ENCODE data around the gene AMBRA1. TPM values are rescaled to one million over a fixed set of nuclear protein-coding genes. Genes with fewer than 3 reads are reported as not detected.

Gene AMBRA1
- total and polyA plus RNA-seq, 8 donors = 6.8 to 18.7 (median 11.1) TPM

DNA sequence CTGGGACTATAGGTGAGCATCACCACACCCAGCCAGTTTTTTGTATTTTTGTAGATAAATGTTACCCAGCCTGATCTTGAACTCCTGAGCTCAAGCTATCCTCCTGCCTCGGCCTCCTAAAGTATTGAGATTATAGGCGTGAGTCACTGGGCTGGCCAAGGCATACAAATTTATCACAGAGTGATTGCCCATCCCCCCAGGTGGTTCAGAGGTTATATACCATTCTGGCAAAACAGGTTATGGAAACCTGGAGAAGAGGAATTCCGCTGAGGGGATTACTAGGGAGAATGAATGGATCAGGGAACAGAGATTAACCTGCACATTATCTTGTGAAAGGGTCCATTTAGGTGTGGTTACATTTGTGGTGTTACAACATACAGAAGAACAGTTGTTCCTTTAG, 31.6 kb upstream of the AMBRA1 start:
- no peaks in the 10 kb centered on the region for H3K9me3 ChIP-seq
- no peaks in the 10 kb centered on the region for H3K27me3 ChIP-seq
- TF ChIP-seq, protein P1, sequence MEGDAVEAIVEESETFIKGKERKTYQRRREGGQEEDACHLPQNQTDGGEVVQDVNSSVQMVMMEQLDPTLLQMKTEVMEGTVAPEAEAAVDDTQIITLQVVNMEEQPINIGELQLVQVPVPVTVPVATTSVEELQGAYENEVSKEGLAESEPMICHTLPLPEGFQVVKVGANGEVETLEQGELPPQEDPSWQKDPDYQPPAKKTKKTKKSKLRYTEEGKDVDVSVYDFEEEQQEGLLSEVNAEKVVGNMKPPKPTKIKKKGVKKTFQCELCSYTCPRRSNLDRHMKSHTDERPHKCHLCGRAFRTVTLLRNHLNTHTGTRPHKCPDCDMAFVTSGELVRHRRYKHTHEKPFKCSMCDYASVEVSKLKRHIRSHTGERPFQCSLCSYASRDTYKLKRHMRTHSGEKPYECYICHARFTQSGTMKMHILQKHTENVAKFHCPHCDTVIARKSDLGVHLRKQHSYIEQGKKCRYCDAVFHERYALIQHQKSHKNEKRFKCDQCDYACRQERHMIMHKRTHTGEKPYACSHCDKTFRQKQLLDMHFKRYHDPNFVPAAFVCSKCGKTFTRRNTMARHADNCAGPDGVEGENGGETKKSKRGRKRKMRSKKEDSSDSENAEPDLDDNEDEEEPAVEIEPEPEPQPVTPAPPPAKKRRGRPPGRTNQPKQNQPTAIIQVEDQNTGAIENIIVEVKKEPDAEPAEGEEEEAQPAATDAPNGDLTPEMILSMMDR (IDR thresholded peaks at IDR 0.05) = no peak
- intact Hi-C loops (cut with DNase I) = no loop called here
- DNase-seq = no peak
- H3K4me1 ChIP-seq = no peaks in the 10 kb centered on the region
- no peak for ATAC-seq
- H3K27ac ChIP-seq = no peak overlapping the region
- peaks cover 0 to 19% (median 0%) of the 10 kb centered on the region in 3 donors for H3K36me3 ChIP-seq
- 56 to 65% methylated on average over 3 of the region's 3 CpGs for WGBS, 2 donors
- H3K4me3 ChIP-seq = no peak overlapping the region
- no peak for FAIRE-seq

DNA sequence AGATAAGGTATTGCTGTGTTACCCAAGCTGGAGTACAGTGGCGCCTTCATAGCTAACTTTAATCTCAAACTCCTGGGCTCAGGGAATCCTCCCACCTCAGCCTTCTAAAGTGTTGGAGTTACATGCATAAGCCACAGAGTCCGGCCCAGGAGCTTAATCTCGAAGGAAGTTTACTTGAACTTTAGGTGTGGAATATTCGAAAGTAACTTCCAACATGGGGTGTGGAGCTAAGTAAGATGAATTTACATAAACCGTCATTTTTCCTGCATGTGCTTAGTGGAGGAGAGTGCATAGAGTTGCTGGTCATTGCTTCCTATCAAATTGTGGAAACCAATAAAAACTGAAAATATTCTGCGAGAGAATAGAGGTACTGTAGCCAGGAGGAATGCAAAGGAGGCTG, 25.0 kb upstream of the AMBRA1 start:
- DNase-seq = no peak
- no peaks in the 10 kb centered on the region for H3K9me3 ChIP-seq

DNA sequence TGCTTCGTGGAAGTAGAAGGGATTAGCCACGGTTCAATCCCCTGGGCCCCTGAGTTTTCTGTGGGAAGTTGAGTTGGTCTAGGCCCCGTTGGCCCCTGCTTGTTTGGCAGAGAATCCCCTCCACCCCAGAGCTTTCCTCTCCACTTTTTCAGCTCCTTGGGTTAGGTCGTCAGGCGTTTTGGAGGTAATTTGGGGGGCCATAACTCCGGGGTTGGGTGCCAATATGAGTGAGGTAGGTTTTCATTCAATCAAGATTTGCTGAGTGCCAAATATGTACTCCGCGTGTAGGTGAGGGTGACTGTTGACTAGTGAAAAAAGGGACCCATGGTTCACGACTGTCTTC, 24.1 kb upstream of the AMBRA1 start:
- H3K4me3 ChIP-seq = peak overlapping the region; percentile 83 to 99 (median 97)
- TF ChIP-seq, protein P1 (IDR thresholded peaks at IDR 0.05) = no peak
- H3K36me3 ChIP-seq = peaks cover 0 to 10% (median 0%) of the 10 kb centered on the region in 3 donors
- 1% methylated on average over 9 of the region's 9 CpGs for WGBS, 2 donors
- FAIRE-seq (no peak), DNase-seq (no peak), ATAC-seq (no peak)
- H3K27ac ChIP-seq = peak overlapping the region; percentile 89 to 98 (median 94)
- intact Hi-C loops (cut with DNase I) = loop anchor here in 1 of 3 donors (5.0 kb wide), 1 partner anchor 131 kb away; no protein-coding TSS in a partner anchor
- no peaks in the 10 kb centered on the region for H3K27me3 ChIP-seq
- peaks cover 0 to 31% (median 0%) of the 10 kb centered on the region in 3 donors for H3K4me1 ChIP-seq
- H3K9me3 ChIP-seq = no peaks in the 10 kb centered on the region

More for the DNA sequence above, 25.0 kb upstream of the AMBRA1 start:
- Histone ChIP-seq H3K36me3 (peaks cover 0 to 10% (median 0%) of the 10 kb centered on the region in 3 donors), H3K27ac (no peak overlapping the region), H3K4me3 (peak overlapping the region in 2 of 4 donors; percentile 98 to 99), H3K27me3 (no peaks in the 10 kb centered on the region), H3K4me1 (peaks cover 0 to 31% (median 0%) of the 10 kb centered on the region in 3 donors)
- 35 to 42% methylated on average over 6 of the region's 6 CpGs for WGBS, 2 donors
- ATAC-seq (no peak), FAIRE-seq (no peak)
- intact Hi-C loops (cut with DNase I) = loop anchor here in 1 of 3 donors (5.0 kb wide), 1 partner anchor 132 kb away; no protein-coding TSS in a partner anchor
- TF ChIP-seq, protein P1 (IDR thresholded peaks at IDR 0.05) = no peak

DNA sequence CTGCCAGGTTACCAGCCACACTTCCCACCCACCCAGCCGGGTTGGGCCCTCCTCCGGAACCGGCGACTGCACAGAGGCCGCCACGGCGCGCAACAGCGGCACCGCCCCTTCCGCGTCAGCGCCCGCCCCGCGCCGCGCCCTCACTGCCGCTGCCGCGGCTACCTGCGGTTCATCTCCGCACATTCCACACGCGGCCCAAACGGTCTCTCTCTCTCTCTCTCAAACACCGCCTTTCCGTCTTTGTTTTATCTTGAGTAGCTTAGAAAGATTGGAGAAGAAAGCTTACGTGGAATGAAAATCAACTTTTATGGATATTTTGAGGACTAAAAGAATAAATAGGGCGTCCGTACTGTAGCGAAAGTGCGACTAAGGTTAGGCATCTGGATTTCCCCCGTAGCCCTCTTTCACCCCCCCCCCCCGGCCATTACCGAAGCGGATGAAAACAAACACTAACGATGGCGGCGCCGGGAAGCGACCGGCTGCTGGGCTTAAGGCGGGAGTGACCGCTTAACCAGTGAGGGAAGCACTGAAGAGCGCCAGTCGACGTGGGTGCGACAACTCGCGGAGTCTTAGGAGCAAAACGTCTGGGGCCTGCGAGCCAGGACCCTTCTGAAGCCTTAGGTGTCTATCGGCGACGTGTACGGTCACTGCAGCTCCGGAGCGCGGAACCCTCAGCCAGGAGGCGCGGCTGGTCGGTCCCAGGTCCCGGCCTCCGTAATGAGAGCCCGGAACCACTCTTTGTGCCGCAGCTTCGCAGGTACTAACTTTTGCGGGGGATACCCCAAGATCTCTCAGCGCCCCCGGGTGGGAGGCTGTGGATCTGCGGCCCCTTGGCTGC, 23.5 kb upstream of the AMBRA1 start, which contains the start of the genes ATG13 and HARBI1:
ATG13 (plus strand) TSS at position 420 of the 838 bp plus-strand sequence. CDS start 26,739 bp downstream, outside the sequence.
HARBI1 (minus strand) TSS at position 94 of the 838 bp plus-strand sequence. CDS start 990 bp downstream, outside the sequence.
- intact Hi-C loops (cut with DNase I) = loop anchor here in 1 of 3 donors (5.0 kb wide), 1 partner anchor 130 kb away; no protein-coding TSS in a partner anchor
- peaks cover 0 to 10% (median 0%) of the 10 kb centered on the region in 3 donors for H3K36me3 ChIP-seq
- FAIRE-seq (no peak), DNase-seq (peak; percentile 90 to 95 (median 91)), ATAC-seq (peak; percentile 97 to 98 (median 98))
- no peaks in the 10 kb centered on the region for H3K27me3 ChIP-seq
- TF ChIP-seq, protein P1 (IDR thresholded peaks at IDR 0.05) = peak; percentile 36 to 71 (median 54)
- peaks cover 0 to 31% (median 0%) of the 10 kb centered on the region in 3 donors for H3K4me1 ChIP-seq
- 1% methylated on average over 69 to 72 of the region's 72 CpGs for WGBS, 2 donors
- H3K4me3 ChIP-seq = peak within 1 kb of the TSS; percentile 83 to 99 (median 97)
- peak within 1 kb of the TSS; percentile 89 to 98 (median 94) for H3K27ac ChIP-seq
- no peaks in the 10 kb centered on the region for H3K9me3 ChIP-seq

All from pancreas (tissue), 10 donors.